Progenitor cell of endocrine pancreas (in vitro differentiated cells): ENCODE data around the gene BTBD10. TPM values are rescaled to one million over a fixed set of nuclear protein-coding genes. Genes with fewer than 3 reads are reported as not detected.

ENCODE experiments used
- DNase-seq: peaks from one replicate; pipeline ENCODE4 v3.0.0; 2021; ENCODE audit warnings: low spot score; ENCODE audit not compliant: unreplicated experiment
- H3K27ac Mint-ChIP-seq: 2 replicates; pipeline ENCODE4 v1.8.0; 2021; ENCODE audit warnings: mild to moderate bottlenecking, moderate library complexity, mixed read lengths
- H3K27me3 Mint-ChIP-seq: 2 replicates; pipeline ENCODE4 v1.8.0; 2021; ENCODE audit warnings: mixed read lengths
- H3K36me3 Mint-ChIP-seq: 2 replicates; pipeline ENCODE4 v1.8.0; 2022; ENCODE audit warnings: mixed read lengths; ENCODE audit not compliant: insufficient read depth
- H3K4me1 Mint-ChIP-seq: 2 replicates; pipeline ENCODE4 v1.8.0; 2021; ENCODE audit warnings: low read depth, mixed read lengths
- H3K4me3 Mint-ChIP-seq: 2 replicates; pipeline ENCODE4 v1.8.0; 2021; ENCODE audit warnings: low read depth, mild to moderate bottlenecking, moderate library complexity, mixed read lengths
- H3K9me3 Mint-ChIP-seq: 2 replicates; pipeline ENCODE4 v1.8.0; 2021; ENCODE audit warnings: low read depth, mixed read lengths
- CTCF ChIP-seq: fragments of 200-600 bp; sonication (generic); IDR thresholded peaks from one replicate; pipeline ENCODE4 v1.5.0; 2021; ENCODE audit warnings: antibody characterized with exemption, mild to moderate bottlenecking; ENCODE audit not compliant: unreplicated experiment
- total RNA-seq: library from RNA; stranded (reverse); gene quantifications from 2 replicates; pipeline ENCODE4 v1.2.1, GENCODE V29; 2021

The BTBD10 gene
- total RNA-seq, 1 donor from 2014 or later = 31.1 TPM

GRCh38 chr11:13461291-13461690 lies 1.7 kb downstream of the BTBD10 start:
- Mint-ChIP-seq H3K4me3 (peak overlapping the region; percentile 99), H3K4me1 (peaks cover 16% of the 10 kb centered on the region), H3K36me3 (peaks cover 8% of the 10 kb centered on the region)

GRCh38 chr11:13450832-13451397 lies 12.1 kb downstream of the BTBD10 start:
- TF ChIP-seq CTCF = no peak
- DNase-seq = no peak
- H3K4me3 Mint-ChIP-seq = no peak overlapping the region
- no peaks in the 10 kb centered on the region for H3K27me3 Mint-ChIP-seq
- H3K9me3 Mint-ChIP-seq = peaks cover 6% of the 10 kb centered on the region
- H3K27ac Mint-ChIP-seq = no peak overlapping the region
- H3K4me1 Mint-ChIP-seq = peaks cover 13% of the 10 kb centered on the region
- H3K36me3 Mint-ChIP-seq = peaks cover 1% of the 10 kb centered on the region

More at GRCh38 chr11:13461291-13461690, 1.7 kb downstream of the BTBD10 start:
- H3K27ac Mint-ChIP-seq = no peak overlapping the region
- no peak for TF ChIP-seq CTCF
- DNase-seq = no peak
- peaks cover 3% of the 10 kb centered on the region for H3K9me3 Mint-ChIP-seq
- no peaks in the 10 kb centered on the region for H3K27me3 Mint-ChIP-seq

GRCh38 chr11:13449522-13449921 lies 13.5 kb downstream of the BTBD10 start:
- no peaks in the 10 kb centered on the region for H3K27me3 Mint-ChIP-seq
- peaks cover 1% of the 10 kb centered on the region for H3K36me3 Mint-ChIP-seq
- no peak for DNase-seq
- no peak overlapping the region for H3K4me3 Mint-ChIP-seq
- H3K27ac Mint-ChIP-seq = no peak overlapping the region
- TF ChIP-seq CTCF = no peak
- peaks cover 6% of the 10 kb centered on the region for H3K9me3 Mint-ChIP-seq
- peaks cover 13% of the 10 kb centered on the region for H3K4me1 Mint-ChIP-seq

- no peak overlapping the region for H3K27ac Mint-ChIP-seq
- no peak for DNase-seq
- peaks cover 13% of the 10 kb centered on the region for H3K4me1 Mint-ChIP-seq
- H3K4me3 Mint-ChIP-seq = no peak overlapping the region
- no peak for TF ChIP-seq CTCF
- H3K36me3 Mint-ChIP-seq = peaks cover 1% of the 10 kb centered on the region
- H3K9me3 Mint-ChIP-seq = peaks cover 6% of the 10 kb centered on the region
- H3K27me3 Mint-ChIP-seq = no peaks in the 10 kb centered on the region
Measured at GRCh38 chr11:13448876-13449275, 14.1 kb downstream of the BTBD10 start.

- Mint-ChIP-seq H3K4me3 (no peak overlapping the region), H3K36me3 (no peaks in the 10 kb centered on the region), H3K27ac (no peak overlapping the region), H3K27me3 (no peaks in the 10 kb centered on the region), H3K4me1 (peaks cover 6% of the 10 kb centered on the region), H3K9me3 (peaks cover 6% of the 10 kb centered on the region)
- no peak for DNase-seq
- TF ChIP-seq CTCF = no peak
Measured at GRCh38 chr11:13446444-13446843, 16.6 kb downstream of the BTBD10 start.
